ENCODE data around the gene LDB2.

DNA sequence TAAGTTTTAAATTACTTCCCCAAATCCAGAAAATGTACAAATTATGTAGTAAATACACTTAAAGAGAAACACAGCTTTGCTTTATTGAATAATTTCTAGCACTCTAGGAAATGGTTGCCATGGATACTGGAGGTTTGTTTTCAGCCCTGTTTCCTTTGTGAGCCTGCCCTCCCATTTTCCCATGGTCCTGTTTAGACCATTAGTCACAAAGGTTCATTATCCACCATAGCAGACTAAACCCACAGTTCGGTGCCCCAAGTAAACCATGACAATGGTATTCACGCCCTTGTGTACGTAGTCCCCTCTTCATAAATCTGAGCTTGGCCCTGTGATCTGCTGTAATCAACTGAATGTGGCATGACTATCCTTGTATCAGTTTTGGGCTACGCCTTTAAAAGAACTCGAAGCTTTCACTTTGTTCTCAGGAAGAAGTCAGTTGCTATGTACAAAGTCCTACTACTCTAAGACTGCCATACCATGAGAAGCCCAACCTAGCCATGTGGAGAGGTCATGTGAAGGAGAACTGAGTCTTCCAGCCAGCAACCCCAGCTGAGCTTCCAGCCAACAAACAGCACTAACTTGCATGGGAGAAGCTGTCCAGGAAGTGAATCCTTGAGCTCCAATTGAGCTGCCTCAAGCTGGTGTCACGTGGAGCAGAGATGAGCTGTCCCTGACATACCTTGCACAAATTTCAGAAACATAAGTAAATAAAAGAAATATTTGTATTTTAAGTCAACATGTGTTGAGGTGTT lies 300.4 kb downstream of the LDB2 start:
- TF ChIP-seq POLR2A (IDR thresholded peaks at IDR 0.05; ENCODE audit: low read depth, low read length) (no peak), POLR2AphosphoS5 (IDR thresholded peaks at IDR 0.05; ENCODE audit: low read depth, low read length) (no peak), TAF1 (IDR thresholded peaks at IDR 0.05; ENCODE audit: borderline replicate concordance, low read depth, low read length) (no peak)
